GM20000 (cell line): ENCODE measurements around the gene MORN5.

Source experiments
- DNase-seq: peaks from one replicate; pipeline ENCODE4 v3.0.0; 2012; ENCODE audit warnings: low spot score
- TF ChIP-seq, protein P1 (sequence below): IDR thresholded peaks from 2 replicates; pipeline ENCODE4 v1.5.1; 2012; ENCODE audit warnings: mild to moderate bottlenecking, control low read depth; ENCODE audit errors: extremely low read depth, missing control alignments

The MORN5 gene

DNA sequence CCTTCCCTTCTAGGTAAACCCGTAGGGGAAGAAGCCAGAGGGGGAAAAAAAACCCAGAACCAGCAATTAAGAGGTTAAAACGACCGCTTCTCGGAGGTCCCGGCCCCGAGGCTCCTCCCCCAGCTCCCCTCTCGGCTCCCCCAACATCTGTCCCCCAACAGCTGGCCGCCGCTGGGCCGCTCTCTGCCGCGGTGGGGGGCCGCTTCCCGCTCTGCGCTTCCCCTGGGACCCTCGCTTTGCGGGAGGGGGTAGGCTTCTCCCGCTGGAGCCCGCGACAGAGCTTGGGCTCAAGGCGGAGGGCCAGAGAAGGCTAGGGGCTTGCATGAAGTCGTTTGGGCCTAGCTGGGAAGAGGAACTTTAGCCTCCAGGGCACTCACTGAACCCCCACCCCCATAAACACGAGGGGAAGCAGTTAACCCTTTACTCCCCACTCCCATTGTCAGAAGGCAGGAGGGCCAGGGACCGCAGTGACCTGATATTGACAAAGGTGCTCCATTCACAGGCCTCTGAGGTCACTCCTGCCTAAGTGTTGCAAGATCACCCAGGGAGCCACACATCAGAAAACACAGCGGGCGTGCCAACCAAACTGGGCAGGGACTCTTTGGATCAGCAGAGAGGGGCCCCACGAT, 61.6 kb downstream of the MORN5 start:
- DNase-seq: no peak
- TF ChIP-seq, protein P1, sequence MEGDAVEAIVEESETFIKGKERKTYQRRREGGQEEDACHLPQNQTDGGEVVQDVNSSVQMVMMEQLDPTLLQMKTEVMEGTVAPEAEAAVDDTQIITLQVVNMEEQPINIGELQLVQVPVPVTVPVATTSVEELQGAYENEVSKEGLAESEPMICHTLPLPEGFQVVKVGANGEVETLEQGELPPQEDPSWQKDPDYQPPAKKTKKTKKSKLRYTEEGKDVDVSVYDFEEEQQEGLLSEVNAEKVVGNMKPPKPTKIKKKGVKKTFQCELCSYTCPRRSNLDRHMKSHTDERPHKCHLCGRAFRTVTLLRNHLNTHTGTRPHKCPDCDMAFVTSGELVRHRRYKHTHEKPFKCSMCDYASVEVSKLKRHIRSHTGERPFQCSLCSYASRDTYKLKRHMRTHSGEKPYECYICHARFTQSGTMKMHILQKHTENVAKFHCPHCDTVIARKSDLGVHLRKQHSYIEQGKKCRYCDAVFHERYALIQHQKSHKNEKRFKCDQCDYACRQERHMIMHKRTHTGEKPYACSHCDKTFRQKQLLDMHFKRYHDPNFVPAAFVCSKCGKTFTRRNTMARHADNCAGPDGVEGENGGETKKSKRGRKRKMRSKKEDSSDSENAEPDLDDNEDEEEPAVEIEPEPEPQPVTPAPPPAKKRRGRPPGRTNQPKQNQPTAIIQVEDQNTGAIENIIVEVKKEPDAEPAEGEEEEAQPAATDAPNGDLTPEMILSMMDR: no peak

DNA sequence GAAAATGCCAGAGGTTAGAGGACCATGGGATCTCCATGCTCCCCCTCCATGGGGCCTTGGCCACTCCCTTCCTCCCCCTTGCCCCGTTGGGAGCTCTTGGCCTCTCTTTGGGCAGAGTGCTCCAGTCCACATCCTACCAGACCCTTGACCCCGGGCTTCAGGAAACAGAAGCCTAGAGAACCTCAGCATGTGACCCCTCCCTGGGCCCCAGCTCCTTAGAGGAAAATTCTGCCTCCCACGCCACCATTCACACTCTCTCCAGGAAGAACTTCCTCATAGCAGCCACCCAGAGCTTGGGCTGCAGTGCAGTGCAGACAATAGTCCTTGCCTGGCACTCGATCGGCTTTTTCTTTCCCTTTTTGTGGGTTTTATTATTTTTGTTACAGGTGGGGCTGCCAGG, 63.1 kb downstream of the MORN5 start:
- TF ChIP-seq, protein P1: no peak
- no peak for DNase-seq

DNA sequence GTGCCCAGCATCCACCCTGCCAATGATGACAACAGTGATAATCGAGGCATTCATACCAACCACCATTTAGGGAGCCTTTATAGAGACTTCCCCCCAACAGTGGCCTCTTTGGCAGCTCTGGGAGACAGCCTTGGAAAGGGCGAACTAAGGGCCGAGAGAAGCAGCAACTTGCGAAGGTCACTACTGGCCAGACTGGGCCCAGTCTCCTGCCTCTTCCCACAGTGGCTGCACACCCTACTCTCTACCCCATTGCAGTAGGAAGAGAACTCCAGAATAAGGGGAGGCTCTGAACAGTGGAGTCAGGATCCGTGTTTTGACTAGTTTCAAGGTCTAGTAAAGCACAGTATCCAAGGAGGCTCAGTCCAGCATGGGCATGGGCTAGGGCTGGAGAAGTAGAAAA, 63.7 kb downstream of the MORN5 start:
- no peak for DNase-seq
- TF ChIP-seq, protein P1: no peak

DNA sequence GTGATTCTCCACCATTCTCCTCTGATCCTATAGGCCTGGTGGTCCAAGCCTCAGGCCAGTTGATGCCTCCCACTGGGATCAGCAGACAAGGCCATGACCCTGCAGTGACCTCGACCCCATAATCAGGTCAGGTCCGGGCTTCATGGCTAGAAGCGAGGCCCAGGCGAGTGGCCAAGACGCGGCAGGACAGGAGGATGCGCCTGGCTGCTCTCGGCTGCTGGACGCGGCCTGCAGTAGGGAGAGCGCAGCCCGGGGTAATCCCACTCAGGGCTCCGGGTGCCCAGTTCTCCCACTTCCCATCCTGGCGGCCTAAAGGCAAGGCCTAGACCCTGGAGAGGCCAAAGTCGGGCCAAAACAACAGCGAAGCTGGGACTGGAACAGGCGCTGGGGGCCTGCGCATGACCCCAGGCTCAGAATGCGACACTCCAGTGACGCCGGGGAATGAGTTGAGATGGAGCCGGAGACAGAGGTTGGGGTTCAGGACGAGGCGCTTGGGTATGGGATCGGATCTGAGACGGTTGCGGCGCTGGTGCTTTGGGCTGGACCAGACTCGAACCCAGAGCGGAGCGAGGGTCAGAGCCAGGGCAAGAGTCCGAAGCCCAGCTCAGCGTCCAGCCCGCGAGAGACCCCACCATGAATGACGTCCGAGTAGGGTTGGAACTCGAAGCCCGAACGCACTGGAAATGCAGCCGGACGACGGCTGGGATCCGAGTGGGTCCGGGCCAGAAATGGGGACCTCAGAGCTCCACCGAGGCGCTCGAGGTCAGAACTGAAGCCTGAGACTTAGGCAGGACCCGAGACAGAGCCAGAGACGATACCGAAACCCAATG, 65.8 kb downstream of the MORN5 start:
- no peak for DNase-seq

GRCh38 chr9:122226142-122226757, 66.5 kb downstream of the MORN5 start:
- TF ChIP-seq, protein P1: no peak
- DNase-seq: no peak

More for the DNA sequence above, 65.8 kb downstream of the MORN5 start:
- TF ChIP-seq, protein P1: no peak

GRCh38 chr9:122226758-122227574, 67.3 kb downstream of the MORN5 start:
- TF ChIP-seq, protein P1: no peak
- DNase-seq: no peak

DNA sequence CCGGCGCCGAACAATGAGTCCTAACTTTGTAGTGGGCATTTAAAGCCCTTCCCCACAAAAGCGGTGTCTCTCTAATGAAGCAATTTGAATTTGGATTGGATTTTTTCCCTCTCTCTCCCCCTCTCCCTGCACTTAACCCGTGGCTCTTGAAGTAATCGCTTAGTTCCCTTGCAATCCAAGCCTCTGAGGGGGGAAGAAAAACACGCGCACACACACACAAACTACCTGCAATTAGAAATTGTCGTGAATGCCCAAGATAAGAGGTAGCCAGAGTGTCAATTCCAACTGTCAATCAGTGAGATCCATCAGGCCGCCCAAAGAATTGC, 67.8 kb downstream of the MORN5 start:
- TF ChIP-seq, protein P1: no peak
- no peak for DNase-seq
